A549 (cell line): ENCODE data around the gene C1orf105.
"Not testable (repeated sequence)": the region's sequence is repeated elsewhere in the genome, so short reads cannot be mapped to it uniquely, and the experiment has no call there.

Experiments
- CTCF ChIP-seq: fragments of >200 bp; sonication (Bioruptor Twin); formaldehyde crosslinking; IDR thresholded peaks from 3 replicates; pipeline ENCODE4 v1.5.1; 2016
- EHMT2 ChIP-seq: fragments of 200-600 bp; sonication (generic); IDR thresholded peaks from 2 replicates; pipeline ENCODE4 v1.6.1; 2016; ENCODE audit warnings: antibody characterized with exemption, low read depth, mild to moderate bottlenecking, moderate library complexity
- RAD21 ChIP-seq, 2 experiments: fragments of >200 bp in 1 of 2; sonication (Bioruptor Twin) in 1 of 2; formaldehyde crosslinking in 1 of 2; IDR thresholded peaks in 1 of 2; conservative IDR thresholded peaks in 1 of 2; 2 replicates in 1 of 2; 3 replicates in 1 of 2; pipeline ENCODE4 v1.6.1; 2012 to 2018; ENCODE audit warnings: inconsistent platforms in 1 of 2
- REST ChIP-seq: fragments of 200-600 bp; sonication (generic); IDR thresholded peaks from 2 replicates; pipeline ENCODE4 v1.6.1; 2016; ENCODE audit warnings: antibody characterized with exemption, mild to moderate bottlenecking, moderate library complexity

GRCh38 chr1:172437183-172437582 is 16.7 kb downstream of the C1orf105 start:
- TF ChIP-seq RAD21 (conservative IDR thresholded peaks at IDR 0.05 in 1 of 2, IDR thresholded peaks at IDR 0.05 in 1 of 2); REST; EHMT2; CTCF: not testable (repeated sequence)
